ENCODE results near the gene ABRAXAS1. TPM values are rescaled to one million over a fixed set of nuclear protein-coding genes. Genes with fewer than 3 reads are reported as not detected.
A peak's percentile ranks its signal among the peaks of the same experiment; 100 is the strongest.

ABRAXAS1 gene
- total and polyA plus RNA-seq, 2 of the 13 experiments (the other 11 are each of a cell fraction or from before 2014, with no cell fraction given) = 14.1 to 14.7 TPM

GRCh38 chr4:83455281-83456183, 29.4 kb downstream of the ABRAXAS1 start, which contains the start of the genes HELQ and MRPS18C (continued):
- TF ChIP-seq SNRNP70 (IDR thresholded peaks at IDR 0.05; ENCODE audit: low read depth, low read length) (no peak), ZNF879 (CRISPR knock-in tag; IDR thresholded peaks at IDR 0.05) (0 out of 2 replicates have a peak, but pooled peaks have one; percentile 48), MEF2D (CRISPR knock-in tag; IDR thresholded peaks at IDR 0.05) (peak; percentile 84), YEATS4 (CRISPR knock-in tag; IDR thresholded peaks at IDR 0.05; ENCODE audit: borderline replicate concordance) (peak; percentile 93), ZNF205 (CRISPR knock-in tag; IDR thresholded peaks at IDR 0.05) (peak; percentile 93), HOXA7 (CRISPR knock-in tag; IDR thresholded peaks at IDR 0.05) (no peak), RARA (CRISPR knock-in tag; IDR thresholded peaks at IDR 0.05) (peak; percentile 37; the same call in 1 of the 2 replicates), ZNF780A (CRISPR knock-in tag; IDR thresholded peaks at IDR 0.05) (no peak), NFRKB (IDR thresholded peaks at IDR 0.05) (peak; percentile 58; the same call in 1 of the 2 replicates), ZNF883 (CRISPR knock-in tag; IDR thresholded peaks at IDR 0.05; ENCODE audit: not compliant biosample characterization) (peak; percentile 80), ZNF552 (CRISPR knock-in tag; IDR thresholded peaks at IDR 0.05; ENCODE audit: borderline replicate concordance) (no peak), ELK4 (CRISPR knock-in tag; IDR thresholded peaks at IDR 0.05; ENCODE audit: borderline replicate concordance) (0 out of 2 replicates have a peak, but pooled peaks have one; percentile 8), ZBTB20 (CRISPR knock-in tag; IDR thresholded peaks at IDR 0.05; ENCODE audit: borderline replicate concordance, low read depth) (peak; percentile 36; the same call in 1 of the 2 replicates), SRSF9 (IDR thresholded peaks at IDR 0.05; ENCODE audit: borderline replicate concordance, insufficient read depth, low read depth, low read length, poor library complexity, severe bottlenecking) (no peak), TARDBP (CRISPR knock-in tag; IDR thresholded peaks at IDR 0.05) (peak; percentile 99), ZNF766 (CRISPR knock-in tag; IDR thresholded peaks at IDR 0.05; ENCODE audit: borderline replicate concordance) (peak; percentile 91; the same call in 1 of the 2 replicates), ZNF788 (CRISPR knock-in tag; IDR thresholded peaks at IDR 0.05; ENCODE audit: borderline replicate concordance) (peak; percentile 97), ZNF460 (CRISPR knock-in tag; IDR thresholded peaks at IDR 0.05; ENCODE audit: borderline replicate concordance) (no peak; the same call in 1 of the 2 replicates), ZNF24 (IDR thresholded peaks at IDR 0.05) (no peak), RXRA (CRISPR knock-in tag; IDR thresholded peaks at IDR 0.05) (peak; percentile 79; the same call in 1 of the 2 replicates), ZNF207 (IDR thresholded peaks at IDR 0.05; ENCODE audit: borderline replicate concordance) (no peak), SOX13 (IDR thresholded peaks at IDR 0.05) (peak; percentile 14; the same call in 1 of the 2 replicates), SOX13 (CRISPR knock-in tag; conservative IDR thresholded peaks at IDR 0.05 in 1 of 2, IDR thresholded peaks at IDR 0.05 in 1 of 2) (peak in 1 of 2 experiments; percentile 54; a peak in 1 of 4 replicates), ZNF710 (CRISPR knock-in tag; IDR thresholded peaks at IDR 0.05; ENCODE audit: borderline replicate concordance) (peak; percentile 42; the same call in 1 of the 2 replicates), MYNN (CRISPR knock-in tag; IDR thresholded peaks at IDR 0.05; ENCODE audit: low read depth) (0 out of 2 replicates have a peak, but pooled peaks have one; percentile 25), KDM2A (CRISPR knock-in tag; IDR thresholded peaks at IDR 0.05; ENCODE audit: borderline replicate concordance, low read depth) (peak; percentile 99), ZNF570 (CRISPR knock-in tag; IDR thresholded peaks at IDR 0.05; ENCODE audit: borderline replicate concordance) (no peak)

Measured in HepG2 (cell line).